HCT116 (cell line): Measurements from ENCODE around the gene PKP1. TPM values are rescaled to one million over a fixed set of nuclear protein-coding genes. Genes with fewer than 3 reads are reported as not detected.

Experiments
- ATAC-seq: fragments of 200-7000 bp; cut with Tn5 transposase; 2 replicates; pipeline ENCODE4 v1.9.1; 2020; ENCODE audit warnings: mild to moderate bottlenecking, moderate library complexity
- BruUV-seq: library from RNA; stranded (reverse); fragments of 400-500 nt; replicated peaks from 2 replicates; lab custom pipeline; 2021; lab: Mats Ljungman, UMichigan
- CTCF ChIA-PET: fragments of 300-600 bp; sonication (Branson Sonifier 250); formaldehyde crosslinking; loops from one replicate; lab custom pipeline; 2021; ENCODE audit warnings: antibody characterized with exemption; lab: Charles Lee
- POLR2A ChIA-PET: fragments of 300-600, 350-600 bp; sonication (Branson Sonifier 250); formaldehyde crosslinking; loops from one replicate; lab custom pipeline; 2021; ENCODE audit warnings: antibody characterized with exemption; lab: Charles Lee
- RAD21 ChIA-PET, 2 experiments: fragments of 300-600 bp; sonication (Branson Sonifier 250); formaldehyde crosslinking; loops; one replicate each; lab custom pipeline; 2023; ENCODE audit warnings: low total read pairs in 2 of 2; ENCODE audit not compliant: uncharacterized antibody in 2 of 2, unreplicated experiment in 2 of 2, low non-redundant PET in 1 of 2; lab: Charles Lee
- DNase-seq: peaks from one replicate; pipeline ENCODE4 v3.0.0-alpha.2; 2010; ENCODE audit warnings: low read depth, low spot score
- H2AFZ ChIP-seq: fragments of 200-600 bp; shearing (Covaris generic), sonication (generic); 2 replicates; pipeline ENCODE4 v1.6.1; 2017; ENCODE audit warnings: low read depth, mixed run types, mixed read lengths, antibody characterized with exemption, low read length; ENCODE audit not compliant: poor library complexity, severe bottlenecking
- H3K27ac ChIP-seq: 2 replicates; pipeline ENCODE4 v1.5.1; 2012; ENCODE audit warnings: low read depth, low read length
- H3K27me3 ChIP-seq: fragments of 200-600 bp; sonication (generic); 2 replicates; pipeline ENCODE4 v1.6.1; 2016; ENCODE audit warnings: mixed run types, low read length, mixed read lengths; ENCODE audit not compliant: insufficient read depth
- H3K36me3 ChIP-seq, 2 experiments: fragments of 200-500 bp in 1 of 2; fragments of 200-600 bp in 1 of 2; sonication (Bioruptor generic) in 1 of 2; sonication (generic) in 1 of 2; 2 replicates each; pipeline versions ENCODE4 v1.5.1 to v1.6.1; 2014 to 2016; ENCODE audit warnings: low read length in 2 of 2, inconsistent platforms in 1 of 2, mixed read lengths in 1 of 2, mixed run types in 1 of 2; ENCODE audit not compliant: insufficient read depth in 2 of 2, control insufficient read depth in 1 of 2
- H3K4me1 ChIP-seq, 2 experiments: fragments of 200-600 bp in 1 of 2; sonication (generic) in 1 of 2; 2 replicates each; pipeline versions ENCODE4 v1.5.1 to v1.6.1; 2012 to 2017; ENCODE audit warnings: low read length in 2 of 2, inconsistent platforms in 1 of 2, mild to moderate bottlenecking in 1 of 2, mixed read lengths in 1 of 2, mixed run types in 1 of 2, moderate library complexity in 1 of 2; ENCODE audit not compliant: insufficient read depth in 2 of 2, control insufficient read depth in 1 of 2
- H3K4me2 ChIP-seq: fragments of 200-600 bp; sonication (generic); 2 replicates; pipeline ENCODE4 v1.6.1; 2017; ENCODE audit warnings: mixed run types, low read length, mixed read lengths
- H3K4me3 ChIP-seq, 2 experiments: fragments of 200-600 bp in 1 of 2; sonication (generic) in 1 of 2; replicated peaks in 1 of 2; 2 replicates each; pipeline ENCODE4 v1.5.1; 2011 to 2016; ENCODE audit warnings: low read length in 2 of 2, control low read depth in 1 of 2, low read depth in 1 of 2, mild to moderate bottlenecking in 1 of 2, mixed read lengths in 1 of 2, mixed run types in 1 of 2
- H3K79me2 ChIP-seq: fragments of 200-600 bp; sonication (generic); 2 replicates; pipeline ENCODE4 v1.6.1; 2017; ENCODE audit warnings: mild to moderate bottlenecking, mixed run types, low read length, moderate library complexity, mixed read lengths; ENCODE audit not compliant: insufficient read depth
- H3K9ac ChIP-seq: fragments of 200-600 bp; sonication (generic); 2 replicates; pipeline ENCODE4 v1.6.1; 2016; ENCODE audit warnings: low read length, mixed read lengths
- H3K9me2 ChIP-seq: fragments of 200-600 bp; sonication (generic), shearing (Covaris generic); 2 replicates; pipeline ENCODE4 v1.6.1; 2017; ENCODE audit warnings: mixed run types, mild to moderate bottlenecking, moderate library complexity; ENCODE audit not compliant: insufficient read depth
- H3K9me3 ChIP-seq, 2 experiments: fragments of 200-500 bp in 1 of 2; fragments of 200-600 bp in 1 of 2; sonication (Bioruptor generic) in 1 of 2; sonication (generic) in 1 of 2; 2 replicates each; pipeline ENCODE4 v1.6.1; 2014 to 2017; ENCODE audit warnings: low read length in 2 of 2, mixed read lengths in 2 of 2, inconsistent platforms in 1 of 2, low read depth in 1 of 2, mild to moderate bottlenecking in 1 of 2, mixed run types in 1 of 2, moderate library complexity in 1 of 2; ENCODE audit not compliant: control insufficient read depth in 1 of 2, insufficient read depth in 1 of 2
- H4K20me1 ChIP-seq: fragments of 200-600 bp; sonication (generic), shearing (Covaris generic); 2 replicates; pipeline ENCODE4 v1.6.1; 2017; ENCODE audit warnings: mixed run types, mild to moderate bottlenecking, moderate library complexity; ENCODE audit not compliant: insufficient read depth
- CBX3 ChIP-seq: IDR thresholded peaks from 2 replicates; pipeline ENCODE4 v1.6.1; 2012; ENCODE audit warnings: low read depth
- EGR1 ChIP-seq: IDR thresholded peaks from 2 replicates; pipeline ENCODE4 v1.6.1; 2012; ENCODE audit warnings: low read depth
- EZH2 ChIP-seq: fragments of 200-600 bp; sonication (generic); IDR thresholded peaks from 2 replicates; pipeline ENCODE4 v1.6.1; 2017; ENCODE audit warnings: antibody characterized with exemption, mixed run types
- EZH2phosphoT487 ChIP-seq: fragments of 200-600 bp; IDR thresholded peaks from 2 replicates; pipeline ENCODE4 v1.6.1; 2018; ENCODE audit warnings: antibody characterized with exemption, borderline replicate concordance
- FOSL1 ChIP-seq: IDR thresholded peaks from 2 replicates; pipeline ENCODE4 v1.6.1; 2012; ENCODE audit warnings: low read depth
- RAD21 ChIP-seq: IDR thresholded peaks from 2 replicates; pipeline ENCODE4 v1.6.1; 2012; ENCODE audit warnings: low read depth, mild to moderate bottlenecking
- SIN3A ChIP-seq: IDR thresholded peaks from 2 replicates; pipeline ENCODE4 v1.6.1; 2012; ENCODE audit warnings: low read depth
- SRF ChIP-seq: IDR thresholded peaks from 2 replicates; pipeline ENCODE4 v1.6.1; 2012; ENCODE audit warnings: low read depth
- TCF7L2 ChIP-seq: IDR thresholded peaks from 2 replicates; pipeline ENCODE4 v1.7.0; 2011; ENCODE audit warnings: borderline replicate concordance, inconsistent platforms; ENCODE audit not compliant: insufficient read depth, insufficient read length; ENCODE audit errors: extremely low read depth
- YY1 ChIP-seq: IDR thresholded peaks from 2 replicates; pipeline ENCODE4 v1.6.1; 2011; ENCODE audit warnings: low read length, low read depth, moderate library complexity, mild to moderate bottlenecking; ENCODE audit not compliant: insufficient replicate concordance; ENCODE audit errors: extremely low read depth
- intact Hi-C: fragments of 100-400 bp; cut with micrococcal nuclease; formaldehyde crosslinking; loops from 2 replicates; pipeline ENCODE4 v1.10.0; 2022
- total RNA-seq: library from RNA; stranded (reverse); gene quantifications from one replicate; pipeline ENCODE4 v1.2.1, GENCODE V29; 2021; ENCODE audit not compliant: unreplicated experiment
- TF ChIP-seq, protein P1 (sequence below): IDR thresholded peaks from 2 replicates; pipeline ENCODE4 v1.6.1; 2012
- TF ChIP-seq, protein P2 (sequence below), 3 experiments: fragments of 200-600 bp in 1 of 3; sonication (generic) in 1 of 3; IDR thresholded peaks in 2 of 3; conservative IDR thresholded peaks in 1 of 3; 2 replicates each; pipeline ENCODE4 v1.5.1; 2012 to 2017; ENCODE audit warnings: low read depth in 2 of 3, low read length in 2 of 3, antibody characterized with exemption in 1 of 3, borderline replicate concordance in 1 of 3, control low read depth in 1 of 3, mild to moderate bottlenecking in 1 of 3, mixed read lengths in 1 of 3, mixed run types in 1 of 3, moderate library complexity in 1 of 3; ENCODE audit not compliant: insufficient read depth in 1 of 3
- TF ChIP-seq, protein P3 (sequence below): IDR thresholded peaks from 2 replicates; pipeline ENCODE4 v1.6.1; 2012; ENCODE audit warnings: low read depth
- TF ChIP-seq, protein P4 (sequence below): IDR thresholded peaks from 2 replicates; pipeline ENCODE4 v1.6.1; 2012

Gene PKP1
- total RNA-seq, 1 experiment from 2014 or later, result 0.07 TPM

DNA sequence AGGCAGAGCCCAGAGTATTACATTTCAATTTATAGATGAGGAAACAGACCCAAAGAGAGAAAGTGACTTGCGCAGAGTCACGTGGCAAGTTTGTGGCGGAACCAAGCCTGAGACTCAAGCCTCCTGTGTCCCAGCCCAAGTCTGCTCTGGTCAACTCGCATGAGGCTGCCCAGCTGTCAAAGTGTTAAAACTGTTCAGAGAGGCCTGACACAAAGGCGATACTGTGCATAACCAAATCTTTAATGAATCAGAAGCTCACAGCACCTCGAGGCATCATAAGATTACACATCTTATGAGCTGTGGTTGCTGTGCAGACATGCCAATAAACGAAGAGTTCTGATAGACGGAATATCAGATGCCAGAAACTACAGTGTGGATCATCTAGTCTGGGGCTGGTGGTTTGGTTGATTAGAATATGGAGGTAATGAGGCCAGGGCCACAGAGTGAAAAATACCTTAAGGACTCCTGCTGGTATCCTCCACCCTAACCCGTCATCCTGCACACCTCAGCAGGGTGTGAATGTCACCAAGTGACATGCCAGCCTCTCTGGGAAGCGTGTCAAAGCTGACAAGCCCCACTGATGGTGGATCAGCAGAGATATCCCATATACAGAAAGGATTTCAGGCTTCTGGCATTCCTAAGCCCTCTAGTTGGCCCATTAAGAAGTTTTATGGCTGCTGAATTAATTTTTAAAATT, 52.0 kb downstream of the PKP1 start:
- Histone ChIP-seq H3K27me3 (no peaks in the 10 kb centered on the region), H3K4me3 (no peak overlapping the region), H3K27ac (no peak overlapping the region), H2AFZ (no peak overlapping the region), H3K4me2 (no peak overlapping the region), H3K4me1 (no peaks in the 10 kb centered on the region), H3K79me2 (no peaks in the 10 kb centered on the region), H3K36me3 (no peaks in the 10 kb centered on the region), H3K9me3 (no peaks in the 10 kb centered on the region), H3K9me2 (no peaks in the 10 kb centered on the region), H4K20me1 (no peaks in the 10 kb centered on the region), H3K9ac (no peak overlapping the region)
- no peak for ATAC-seq
- intact Hi-C loops, result no loop called here
- no peak for DNase-seq
- RAD21 ChIA-PET, result no interaction called here
- no TSS peak for BruUV-seq
- TF ChIP-seq, protein P1, sequence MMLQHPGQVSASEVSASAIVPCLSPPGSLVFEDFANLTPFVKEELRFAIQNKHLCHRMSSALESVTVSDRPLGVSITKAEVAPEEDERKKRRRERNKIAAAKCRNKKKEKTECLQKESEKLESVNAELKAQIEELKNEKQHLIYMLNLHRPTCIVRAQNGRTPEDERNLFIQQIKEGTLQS, result no peak
- no peak for TF ChIP-seq EZH2
- TF ChIP-seq, protein P2, sequence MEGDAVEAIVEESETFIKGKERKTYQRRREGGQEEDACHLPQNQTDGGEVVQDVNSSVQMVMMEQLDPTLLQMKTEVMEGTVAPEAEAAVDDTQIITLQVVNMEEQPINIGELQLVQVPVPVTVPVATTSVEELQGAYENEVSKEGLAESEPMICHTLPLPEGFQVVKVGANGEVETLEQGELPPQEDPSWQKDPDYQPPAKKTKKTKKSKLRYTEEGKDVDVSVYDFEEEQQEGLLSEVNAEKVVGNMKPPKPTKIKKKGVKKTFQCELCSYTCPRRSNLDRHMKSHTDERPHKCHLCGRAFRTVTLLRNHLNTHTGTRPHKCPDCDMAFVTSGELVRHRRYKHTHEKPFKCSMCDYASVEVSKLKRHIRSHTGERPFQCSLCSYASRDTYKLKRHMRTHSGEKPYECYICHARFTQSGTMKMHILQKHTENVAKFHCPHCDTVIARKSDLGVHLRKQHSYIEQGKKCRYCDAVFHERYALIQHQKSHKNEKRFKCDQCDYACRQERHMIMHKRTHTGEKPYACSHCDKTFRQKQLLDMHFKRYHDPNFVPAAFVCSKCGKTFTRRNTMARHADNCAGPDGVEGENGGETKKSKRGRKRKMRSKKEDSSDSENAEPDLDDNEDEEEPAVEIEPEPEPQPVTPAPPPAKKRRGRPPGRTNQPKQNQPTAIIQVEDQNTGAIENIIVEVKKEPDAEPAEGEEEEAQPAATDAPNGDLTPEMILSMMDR (IDR thresholded peaks at IDR 0.05 in 2 of 3, conservative IDR thresholded peaks at IDR 0.05 in 1 of 3; ENCODE audit: borderline replicate concordance in 1 of 3, insufficient read depth in 1 of 3, low read depth in 2 of 3, low read length in 2 of 3), result no peak
- TF ChIP-seq SIN3A, result no peak
- no peak for TF ChIP-seq YY1
- no peak for TF ChIP-seq RAD21
- no peak for TF ChIP-seq TCF7L2
- TF ChIP-seq, protein P3, sequence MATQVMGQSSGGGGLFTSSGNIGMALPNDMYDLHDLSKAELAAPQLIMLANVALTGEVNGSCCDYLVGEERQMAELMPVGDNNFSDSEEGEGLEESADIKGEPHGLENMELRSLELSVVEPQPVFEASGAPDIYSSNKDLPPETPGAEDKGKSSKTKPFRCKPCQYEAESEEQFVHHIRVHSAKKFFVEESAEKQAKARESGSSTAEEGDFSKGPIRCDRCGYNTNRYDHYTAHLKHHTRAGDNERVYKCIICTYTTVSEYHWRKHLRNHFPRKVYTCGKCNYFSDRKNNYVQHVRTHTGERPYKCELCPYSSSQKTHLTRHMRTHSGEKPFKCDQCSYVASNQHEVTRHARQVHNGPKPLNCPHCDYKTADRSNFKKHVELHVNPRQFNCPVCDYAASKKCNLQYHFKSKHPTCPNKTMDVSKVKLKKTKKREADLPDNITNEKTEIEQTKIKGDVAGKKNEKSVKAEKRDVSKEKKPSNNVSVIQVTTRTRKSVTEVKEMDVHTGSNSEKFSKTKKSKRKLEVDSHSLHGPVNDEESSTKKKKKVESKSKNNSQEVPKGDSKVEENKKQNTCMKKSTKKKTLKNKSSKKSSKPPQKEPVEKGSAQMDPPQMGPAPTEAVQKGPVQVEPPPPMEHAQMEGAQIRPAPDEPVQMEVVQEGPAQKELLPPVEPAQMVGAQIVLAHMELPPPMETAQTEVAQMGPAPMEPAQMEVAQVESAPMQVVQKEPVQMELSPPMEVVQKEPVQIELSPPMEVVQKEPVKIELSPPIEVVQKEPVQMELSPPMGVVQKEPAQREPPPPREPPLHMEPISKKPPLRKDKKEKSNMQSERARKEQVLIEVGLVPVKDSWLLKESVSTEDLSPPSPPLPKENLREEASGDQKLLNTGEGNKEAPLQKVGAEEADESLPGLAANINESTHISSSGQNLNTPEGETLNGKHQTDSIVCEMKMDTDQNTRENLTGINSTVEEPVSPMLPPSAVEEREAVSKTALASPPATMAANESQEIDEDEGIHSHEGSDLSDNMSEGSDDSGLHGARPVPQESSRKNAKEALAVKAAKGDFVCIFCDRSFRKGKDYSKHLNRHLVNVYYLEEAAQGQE, result no peak
- TF ChIP-seq, protein P4, sequence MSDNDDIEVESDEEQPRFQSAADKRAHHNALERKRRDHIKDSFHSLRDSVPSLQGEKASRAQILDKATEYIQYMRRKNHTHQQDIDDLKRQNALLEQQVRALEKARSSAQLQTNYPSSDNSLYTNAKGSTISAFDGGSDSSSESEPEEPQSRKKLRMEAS, result no peak
- no peak for TF ChIP-seq SRF
- TF ChIP-seq EZH2phosphoT487, result no peak
- TF ChIP-seq FOSL1, result no peak
- TF ChIP-seq CBX3, result no peak
- no peak for TF ChIP-seq EGR1
- CTCF ChIA-PET, result no interaction called here
- POLR2A ChIA-PET, result no interaction called here
